ENCODE data around the gene HBB.

- TF ChIP-seq CTCF (IDR thresholded peaks at IDR 0.05; ENCODE audit: insufficient read depth, low read length) = no peak
- TF ChIP-seq POLR2AphosphoS5 (IDR thresholded peaks at IDR 0.05; ENCODE audit: low read depth) = no peak
- no peak for TF ChIP-seq REST (IDR thresholded peaks at IDR 0.05; ENCODE audit: insufficient replicate concordance, low read depth)
- no peak for TF ChIP-seq SPI1 (IDR thresholded peaks at IDR 0.05; ENCODE audit: borderline replicate concordance, low read depth)
These were observed 4.2 kb upstream of the HBB start for GRCh38 chr11:5231111-5231510.
